Head of caudate nucleus (tissue), 42 donors: ENCODE data around the gene TJP2.

Experiments
- DNase-seq, 42 donors: peaks; one replicate each; pipeline versions ENCODE4 v3.0.0 to v3.0.0-alpha.2; 2020 to 2021; ENCODE audit warnings: mixed read lengths in 7 of 42
- intact Hi-C: fragments of 100-400 bp; cut with DNase I; formaldehyde crosslinking; loops from one replicate; pipeline ENCODE4 v1.15.0; 2022

TJP2 gene

GRCh38 chr9:69307446-69308205 lies 133.5 kb downstream of the TJP2 start:
- DNase-seq: no peak
- intact Hi-C loops: no loop called here

GRCh38 chr9:69308206-69308931 lies 134.3 kb downstream of the TJP2 start:
- intact Hi-C loops: no loop called here
- no peak for DNase-seq

- DNase-seq: no peak
- intact Hi-C loops: no loop called here
These were observed 139.1 kb downstream of the TJP2 start for GRCh38 chr9:69313175-69313574.

DNA sequence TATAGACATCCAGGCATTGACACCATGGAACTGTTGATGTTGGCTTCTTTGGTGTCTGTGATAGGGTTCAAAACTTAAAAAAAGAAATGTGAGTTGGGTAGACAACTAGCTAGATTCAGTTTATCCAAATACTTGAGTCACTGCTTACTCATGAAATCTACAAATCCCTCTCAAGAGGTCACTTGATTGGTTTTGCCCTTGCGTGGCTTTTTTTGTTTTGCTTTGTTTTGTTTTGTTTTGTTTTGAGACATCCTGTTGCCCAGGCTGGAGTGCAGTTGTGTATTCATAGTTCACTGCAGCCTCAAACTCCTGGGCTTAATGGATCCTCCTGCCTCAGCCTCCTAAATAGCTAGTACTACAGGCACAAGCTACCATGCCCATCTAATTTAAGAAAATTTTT lies 140.5 kb downstream of the TJP2 start:
- intact Hi-C loops: no loop called here
- no peak for DNase-seq

DNA sequence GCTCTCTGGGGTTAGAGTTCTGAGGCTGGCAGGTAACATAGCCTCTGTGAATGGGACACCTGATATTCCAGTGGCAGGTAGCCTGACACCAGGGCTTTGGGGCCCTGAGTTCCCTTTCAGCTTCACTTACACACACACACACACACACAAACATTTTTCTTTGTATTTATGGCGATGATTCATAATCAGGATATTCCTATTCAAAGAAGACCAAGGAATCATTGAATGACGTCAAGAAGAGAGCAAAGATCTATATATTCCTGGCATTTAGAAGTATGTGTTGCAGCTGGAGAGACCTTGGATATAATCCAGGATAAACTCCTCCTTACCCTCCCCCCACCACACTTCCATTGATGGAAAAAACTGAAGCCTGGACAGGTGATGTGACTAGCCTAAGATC lies 143.0 kb downstream of the TJP2 start:
- intact Hi-C loops: no loop called here
- DNase-seq: peak in 1 of 42 donors; percentile 14

- intact Hi-C loops: no loop called here
- DNase-seq: no peak
These were observed 143.8 kb downstream of the TJP2 start for GRCh38 chr9:69317894-69318293.

DNA sequence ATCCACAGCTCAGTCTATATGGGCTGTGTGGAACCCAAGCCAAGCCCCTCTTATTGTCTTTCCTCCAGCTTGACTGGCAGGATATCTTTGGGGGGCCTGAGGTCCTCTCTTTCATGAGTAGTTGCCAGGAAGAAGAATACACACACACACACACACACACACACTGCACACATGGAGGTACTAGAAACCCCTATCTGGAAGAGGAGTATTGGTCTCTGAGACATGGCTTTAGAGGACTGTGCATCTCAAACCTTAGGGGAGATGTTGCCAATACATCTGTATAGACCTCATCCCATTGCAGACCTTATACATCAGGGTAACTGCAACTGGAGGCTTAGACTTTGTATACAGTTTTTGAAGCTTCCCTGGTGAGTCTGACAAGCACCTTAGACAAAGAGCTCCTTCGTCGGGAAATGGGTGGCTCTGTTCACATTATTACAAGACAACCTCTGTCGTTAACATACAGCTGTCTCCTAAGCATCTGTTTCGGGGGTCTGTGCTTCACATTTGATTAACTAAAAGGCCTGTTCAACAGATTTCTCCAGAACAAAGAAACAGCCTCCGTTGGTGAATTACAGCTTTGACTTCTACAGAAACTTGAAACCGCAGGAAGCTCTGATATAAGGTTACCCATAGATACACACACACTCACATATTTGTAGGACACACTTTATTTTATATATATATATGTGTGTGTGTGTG lies 145.4 kb downstream of the TJP2 start:
- intact Hi-C loops: no loop called here
- DNase-seq: no peak

DNA sequence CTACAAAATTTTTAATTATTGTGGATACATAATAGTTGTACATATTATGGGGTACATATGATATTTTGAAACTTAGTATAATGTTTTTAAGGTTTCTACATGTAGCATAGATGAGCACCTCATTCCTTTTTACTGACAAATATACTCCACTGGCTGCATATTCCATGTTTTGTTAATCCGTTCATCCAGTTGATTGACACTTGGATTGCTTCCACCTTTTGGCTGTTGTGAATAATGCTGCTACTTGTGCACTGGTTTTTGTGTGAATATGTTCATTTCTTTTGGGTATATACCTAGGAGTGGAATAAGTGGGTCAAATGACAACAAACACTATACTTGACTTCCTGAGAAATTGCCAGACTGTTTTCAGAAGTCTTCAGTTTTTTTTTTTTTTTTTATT lies 148.2 kb downstream of the TJP2 start:
- intact Hi-C loops: no loop called here
- peak in 1 of 42 donors; percentile 8 for DNase-seq

- DNase-seq: no peak
- intact Hi-C loops: no loop called here
These were observed 149.8 kb downstream of the TJP2 start for GRCh38 chr9:69323861-69324260.
